GM18867 (cell line): ENCODE measurements around the gene USP5.
"Not testable (repeated sequence)": the region's sequence is repeated elsewhere in the genome, so short reads cannot be mapped to it uniquely, and the experiment has no call there.

Experiments used
- ATAC-seq: cut with Tn5 transposase; IDR thresholded peaks from one replicate; pipeline ENCODE4 v1.9.1; 2021; ENCODE audit warnings: mild to moderate bottlenecking, moderate library complexity; ENCODE audit not compliant: unreplicated experiment

The USP5 gene

DNA sequence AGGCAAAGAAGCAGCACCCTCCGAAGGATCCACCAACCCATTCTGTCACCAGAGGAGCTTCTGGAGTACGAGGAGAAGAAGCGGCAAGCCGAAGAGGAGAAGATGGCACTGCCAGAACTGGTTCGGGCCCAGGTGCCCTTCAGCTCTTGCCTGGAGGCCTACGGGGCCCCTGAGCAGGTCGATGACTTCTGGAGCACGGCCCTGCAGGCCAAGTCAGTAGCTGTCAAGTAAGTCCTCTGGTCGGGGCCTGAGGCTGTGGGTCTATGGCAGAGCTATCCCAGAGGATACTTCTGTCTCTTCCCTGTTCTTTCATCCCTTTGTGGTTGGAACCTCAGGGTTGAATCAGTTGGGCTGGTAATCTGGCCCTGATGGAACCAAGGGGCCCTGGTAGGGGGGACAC lies 9.4 kb downstream of the USP5 start:
- ATAC-seq = no peak

DNA sequence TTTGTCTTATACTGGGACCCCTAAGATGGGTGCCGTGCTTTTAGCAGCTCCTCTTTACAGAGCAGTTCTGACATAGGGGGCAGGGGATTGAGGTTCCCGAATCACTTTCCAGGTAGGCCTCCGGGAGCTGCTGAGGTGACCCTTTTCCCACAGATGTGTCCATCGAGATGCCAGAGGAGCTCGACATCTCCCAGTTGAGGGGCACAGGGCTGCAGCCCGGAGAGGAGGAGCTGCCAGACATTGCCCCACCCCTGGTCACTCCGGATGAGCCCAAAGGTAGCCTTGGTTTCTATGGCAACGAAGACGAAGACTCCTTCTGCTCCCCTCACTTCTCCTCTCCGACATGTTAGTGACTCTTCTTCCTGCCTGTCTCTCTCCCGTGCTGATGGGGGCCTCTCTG lies 11.1 kb downstream of the USP5 start:
- ATAC-seq = no peak

GRCh38 chr12:6863586-6864321 lies 11.8 kb downstream of the USP5 start:
- no peak for ATAC-seq

GRCh38 chr12:6865307-6865706 lies 13.4 kb downstream of the USP5 start:
- not testable (repeated sequence) for ATAC-seq

DNA sequence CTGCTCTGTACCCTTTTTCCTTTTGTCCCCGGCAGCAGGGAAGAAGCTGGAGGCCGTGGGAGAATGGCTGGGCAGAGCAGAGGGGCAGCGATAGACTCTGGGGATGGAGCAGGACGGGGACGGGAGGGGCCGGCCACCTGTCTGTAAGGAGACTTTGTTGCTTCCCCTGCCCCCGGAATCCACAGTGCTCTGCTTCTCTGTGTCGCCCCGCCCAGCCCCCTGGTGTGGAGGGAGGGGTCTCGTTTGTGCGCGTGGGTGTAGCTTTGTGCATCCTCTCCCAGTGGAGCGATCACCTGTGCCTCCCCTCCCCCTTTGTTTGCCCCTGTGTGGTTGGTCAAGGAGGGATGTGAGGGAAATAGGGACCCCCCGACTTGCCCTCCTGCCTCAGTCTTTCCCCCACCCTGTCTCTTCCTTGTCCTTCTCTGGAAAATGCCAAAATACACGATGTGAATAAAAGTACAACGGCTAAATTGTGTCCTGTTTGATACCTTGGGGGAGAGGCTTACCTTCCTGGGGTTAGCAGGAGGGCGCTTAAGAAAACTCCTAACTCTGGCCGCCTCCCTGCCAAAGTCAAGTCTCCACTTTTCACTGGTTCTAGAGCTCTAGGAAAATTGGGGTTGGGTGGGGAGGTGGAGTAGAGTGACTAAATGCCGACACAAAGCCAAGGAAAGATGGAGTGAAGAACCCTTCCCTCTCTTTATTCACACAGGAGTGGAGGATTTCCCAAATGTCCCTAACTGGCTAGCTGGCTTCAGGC lies 14.4 kb downstream of the USP5 start:
- ATAC-seq = no peak

DNA sequence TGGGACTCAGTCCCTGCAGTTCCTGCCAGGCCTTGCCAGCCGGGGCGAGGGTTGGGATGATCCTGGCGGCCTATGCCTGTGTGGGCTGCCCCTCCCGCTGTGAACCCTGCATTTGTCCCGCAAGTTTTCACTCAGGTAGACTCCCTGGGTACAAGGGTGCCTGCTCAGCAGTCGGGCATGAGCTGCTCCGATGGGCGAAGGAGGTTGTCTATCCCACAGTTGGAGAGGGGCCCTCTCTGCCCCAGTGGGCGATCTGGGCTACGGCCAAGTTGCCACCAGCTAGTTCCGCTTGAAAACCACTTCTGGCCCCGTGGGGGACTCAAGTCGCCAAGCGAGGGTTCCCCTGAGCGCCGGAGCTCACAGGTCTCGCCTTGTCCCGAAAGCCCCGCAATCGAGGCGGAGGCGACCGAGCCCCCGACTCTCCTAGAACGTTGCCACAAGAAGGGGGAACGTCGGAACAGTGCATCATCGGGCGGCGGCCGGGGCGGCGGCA lies 15.0 kb downstream of the USP5 start:
- ATAC-seq = peak; percentile 8

DNA sequence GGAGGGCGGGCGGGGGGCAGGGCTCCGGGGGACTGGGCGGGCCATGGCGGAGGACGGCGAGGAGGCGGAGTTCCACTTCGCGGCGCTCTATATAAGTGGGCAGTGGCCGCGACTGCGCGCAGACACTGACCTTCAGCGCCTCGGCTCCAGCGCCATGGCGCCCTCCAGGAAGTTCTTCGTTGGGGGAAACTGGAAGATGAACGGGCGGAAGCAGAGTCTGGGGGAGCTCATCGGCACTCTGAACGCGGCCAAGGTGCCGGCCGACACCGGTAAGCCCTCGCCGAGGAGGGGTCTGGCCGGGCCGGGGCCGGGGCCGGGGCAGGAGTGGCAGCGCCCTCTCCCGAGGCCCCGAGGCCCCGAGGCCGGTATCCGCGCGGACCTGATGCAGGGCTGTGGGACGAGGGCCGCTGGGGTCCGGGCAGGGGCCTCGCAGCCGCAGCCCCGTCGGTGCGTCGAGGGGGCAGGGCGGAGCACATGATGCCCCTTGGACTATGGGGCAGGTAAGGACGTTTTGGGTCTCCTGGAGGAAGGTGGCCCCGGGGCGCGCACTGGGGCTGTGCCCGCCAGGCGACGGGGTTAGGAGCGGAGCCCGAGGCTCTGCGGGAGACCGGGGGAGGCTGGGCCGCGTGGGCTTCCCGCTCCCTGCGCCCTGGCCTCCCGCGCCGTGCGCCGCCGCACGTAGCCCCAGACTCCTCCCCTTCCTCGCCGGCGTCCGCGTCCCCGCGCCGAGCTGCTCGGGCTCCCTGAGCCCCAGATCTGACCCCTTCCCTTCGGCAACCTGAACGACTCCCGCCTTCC lies 15.7 kb downstream of the USP5 start, which contains the start of gene TPI1:
TPI1 (plus strand) TSS at position 119 of the 798 bp plus-strand sequence; CDS start at position 155, 36 bp downstream.
- ATAC-seq = peak; percentile 60

DNA sequence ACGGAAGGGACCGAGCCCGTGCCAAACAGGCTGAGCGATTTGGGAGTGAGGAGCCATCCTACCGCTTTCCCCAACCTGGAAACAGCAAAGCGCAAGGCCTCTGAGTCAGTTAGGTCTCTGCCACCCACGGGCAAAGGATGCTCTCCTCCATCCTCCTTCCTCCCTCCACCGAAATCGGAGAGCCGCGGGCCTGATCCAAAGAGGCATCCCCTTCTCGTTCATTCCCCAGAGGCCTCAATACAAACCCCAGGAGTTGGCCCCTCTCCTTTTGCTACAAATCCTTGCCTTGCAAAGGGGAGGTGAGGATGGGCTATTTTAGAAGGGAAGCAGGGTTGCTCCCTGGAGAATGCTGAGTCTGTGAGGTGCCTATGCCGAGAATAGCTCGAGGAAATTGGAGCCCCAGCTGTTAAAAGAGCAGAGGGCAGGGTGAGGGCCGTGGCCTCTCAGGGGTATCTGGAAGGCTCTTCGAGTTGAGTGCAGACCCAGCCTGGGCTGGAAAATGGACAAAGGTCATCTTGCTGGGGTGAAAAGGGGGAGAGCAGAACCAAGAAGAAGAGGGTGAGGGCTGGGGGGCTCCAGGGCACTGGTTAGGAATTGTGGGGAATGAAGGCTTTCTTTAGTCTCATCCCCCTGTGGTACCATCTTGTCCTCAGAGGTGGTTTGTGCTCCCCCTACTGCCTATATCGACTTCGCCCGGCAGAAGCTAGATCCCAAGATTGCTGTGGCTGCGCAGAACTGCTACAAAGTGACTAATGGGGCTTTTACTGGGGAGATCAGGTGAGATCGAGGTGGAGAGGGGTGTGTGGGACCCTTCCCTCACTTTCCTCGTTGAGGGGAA lies 16.5 kb downstream of the USP5 start:
- no peak for ATAC-seq

DNA sequence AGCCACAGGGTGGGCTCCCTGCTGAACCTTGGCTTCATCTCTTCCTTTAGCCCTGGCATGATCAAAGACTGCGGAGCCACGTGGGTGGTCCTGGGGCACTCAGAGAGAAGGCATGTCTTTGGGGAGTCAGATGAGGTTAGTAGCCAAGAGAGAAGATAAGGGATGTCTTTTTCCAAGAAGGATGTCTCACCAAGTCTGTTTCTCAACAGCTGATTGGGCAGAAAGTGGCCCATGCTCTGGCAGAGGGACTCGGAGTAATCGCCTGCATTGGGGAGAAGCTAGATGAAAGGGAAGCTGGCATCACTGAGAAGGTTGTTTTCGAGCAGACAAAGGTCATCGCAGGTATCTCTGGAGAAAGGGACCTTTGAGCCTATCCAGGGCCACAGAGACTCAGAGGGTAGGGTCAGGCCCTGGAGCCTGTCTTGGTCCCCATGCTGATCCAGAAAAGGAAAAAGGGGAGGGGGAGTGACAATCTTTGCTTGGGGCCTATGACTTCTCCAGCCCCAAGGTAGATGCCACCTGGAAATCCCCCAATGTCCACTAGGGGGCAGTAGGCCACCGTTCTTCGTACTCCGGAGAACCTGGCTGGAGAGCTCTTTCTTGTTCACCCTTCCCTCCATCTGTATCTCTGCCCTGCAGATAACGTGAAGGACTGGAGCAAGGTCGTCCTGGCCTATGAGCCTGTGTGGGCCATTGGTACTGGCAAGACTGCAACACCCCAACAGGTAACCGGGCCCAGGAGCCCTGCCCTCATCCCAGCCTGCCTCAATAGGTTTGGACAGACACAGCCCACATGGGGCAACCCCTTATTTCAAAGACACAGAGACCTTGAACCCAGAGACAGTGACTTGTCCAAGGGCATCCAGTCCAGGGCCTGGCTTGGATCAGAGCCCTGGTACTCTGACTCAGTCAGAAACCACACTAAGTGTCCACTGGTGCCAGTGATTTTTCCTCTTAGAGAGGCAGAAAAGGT lies 17.4 kb downstream of the USP5 start:
- ATAC-seq = no peak

DNA sequence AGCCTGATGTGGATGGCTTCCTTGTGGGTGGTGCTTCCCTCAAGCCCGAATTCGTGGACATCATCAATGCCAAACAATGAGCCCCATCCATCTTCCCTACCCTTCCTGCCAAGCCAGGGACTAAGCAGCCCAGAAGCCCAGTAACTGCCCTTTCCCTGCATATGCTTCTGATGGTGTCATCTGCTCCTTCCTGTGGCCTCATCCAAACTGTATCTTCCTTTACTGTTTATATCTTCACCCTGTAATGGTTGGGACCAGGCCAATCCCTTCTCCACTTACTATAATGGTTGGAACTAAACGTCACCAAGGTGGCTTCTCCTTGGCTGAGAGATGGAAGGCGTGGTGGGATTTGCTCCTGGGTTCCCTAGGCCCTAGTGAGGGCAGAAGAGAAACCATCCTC lies 18.4 kb downstream of the USP5 start:
- ATAC-seq = not testable (repeated sequence)

DNA sequence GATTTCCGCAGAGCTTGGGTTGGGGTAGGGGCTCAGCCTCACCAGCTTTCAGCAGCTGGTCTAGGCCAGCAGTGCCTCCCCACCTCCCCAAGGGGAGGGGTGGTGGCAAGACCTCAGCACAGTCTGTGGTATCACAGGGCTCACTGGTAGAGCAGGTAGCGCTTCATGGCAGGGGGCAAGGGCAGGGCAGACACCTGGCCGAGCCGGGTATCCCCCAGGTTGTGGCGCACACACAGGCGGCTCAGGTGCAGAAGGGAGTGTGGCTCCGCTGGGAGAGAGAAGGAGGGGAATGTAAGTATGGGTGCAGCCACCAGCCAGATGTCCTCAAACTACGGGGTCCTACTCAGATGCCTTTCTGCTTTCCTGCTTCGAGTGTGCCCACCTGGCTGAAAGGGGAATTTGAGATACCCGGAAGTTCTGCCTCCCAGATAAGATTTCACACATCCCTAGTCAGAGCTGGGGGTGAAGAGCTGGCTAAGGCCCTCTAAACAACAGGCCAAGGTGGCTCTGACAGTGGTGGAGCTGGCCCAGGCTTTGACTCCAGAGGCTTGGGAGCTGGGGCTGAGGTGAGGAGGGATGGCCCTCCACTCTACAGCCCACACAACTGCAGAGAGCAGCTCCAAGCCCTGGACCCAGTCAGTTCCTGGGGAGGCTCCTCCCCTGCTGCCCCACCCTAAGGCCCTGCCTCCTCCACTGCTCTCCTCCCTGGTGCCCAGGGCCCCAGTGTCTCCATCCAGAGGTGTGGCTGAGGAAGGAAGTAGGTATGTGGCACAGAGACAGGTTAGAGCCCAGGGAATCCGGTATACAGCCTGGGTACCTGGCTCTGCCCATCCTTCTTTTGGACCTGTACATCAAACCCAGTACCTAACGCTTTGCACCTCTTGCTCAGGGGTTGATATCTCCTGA lies 19.4 kb downstream of the USP5 start:
- no peak for ATAC-seq

DNA sequence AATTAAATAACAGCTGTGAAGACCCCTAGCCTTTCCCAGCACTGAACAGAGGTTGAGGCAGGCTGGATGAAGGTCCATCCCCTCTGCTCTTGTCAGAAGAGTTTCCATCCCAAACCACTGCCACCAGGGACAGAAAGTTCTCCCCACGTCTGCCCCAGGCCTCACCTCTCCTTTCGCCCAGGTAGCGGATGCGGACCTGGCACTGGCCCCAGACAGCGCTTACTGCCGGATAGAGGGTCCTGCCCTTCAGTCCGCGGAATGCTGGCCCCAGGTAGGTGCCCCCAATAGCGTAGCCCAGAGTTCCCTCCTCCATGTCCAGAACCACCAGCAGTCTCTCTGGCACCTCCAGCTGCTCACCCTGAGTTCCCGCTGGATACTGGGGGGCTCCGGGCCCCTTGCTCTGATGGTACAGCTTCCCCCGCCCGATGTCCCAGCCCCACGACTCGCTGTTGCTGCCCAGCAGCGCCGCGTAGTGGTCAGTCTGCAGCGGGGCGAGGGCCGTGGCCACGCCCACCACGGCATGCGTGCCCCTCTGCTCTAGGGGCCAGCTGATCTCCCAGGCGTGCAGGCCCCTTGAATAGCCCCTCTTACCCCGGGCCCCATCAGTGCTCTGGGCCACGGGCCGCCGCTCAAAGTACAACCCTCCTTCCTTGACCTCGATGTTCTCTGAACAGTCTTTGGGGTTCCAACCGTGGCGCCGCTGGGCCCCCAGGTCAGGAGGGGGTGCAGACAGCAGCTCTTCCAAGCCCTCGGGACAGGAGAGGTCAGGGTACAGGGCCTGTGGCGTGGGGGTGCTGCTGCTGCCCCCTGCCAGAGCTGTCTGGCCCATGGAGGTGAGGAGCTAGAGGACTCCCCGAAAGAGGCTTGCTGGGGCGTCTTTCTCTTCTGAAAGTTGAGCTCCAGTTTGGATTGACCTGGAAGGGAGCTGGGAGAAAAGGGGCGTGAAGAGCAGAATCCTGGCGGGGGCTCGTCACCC lies 20.4 kb downstream of the USP5 start:
- ATAC-seq = peak; percentile 25

DNA sequence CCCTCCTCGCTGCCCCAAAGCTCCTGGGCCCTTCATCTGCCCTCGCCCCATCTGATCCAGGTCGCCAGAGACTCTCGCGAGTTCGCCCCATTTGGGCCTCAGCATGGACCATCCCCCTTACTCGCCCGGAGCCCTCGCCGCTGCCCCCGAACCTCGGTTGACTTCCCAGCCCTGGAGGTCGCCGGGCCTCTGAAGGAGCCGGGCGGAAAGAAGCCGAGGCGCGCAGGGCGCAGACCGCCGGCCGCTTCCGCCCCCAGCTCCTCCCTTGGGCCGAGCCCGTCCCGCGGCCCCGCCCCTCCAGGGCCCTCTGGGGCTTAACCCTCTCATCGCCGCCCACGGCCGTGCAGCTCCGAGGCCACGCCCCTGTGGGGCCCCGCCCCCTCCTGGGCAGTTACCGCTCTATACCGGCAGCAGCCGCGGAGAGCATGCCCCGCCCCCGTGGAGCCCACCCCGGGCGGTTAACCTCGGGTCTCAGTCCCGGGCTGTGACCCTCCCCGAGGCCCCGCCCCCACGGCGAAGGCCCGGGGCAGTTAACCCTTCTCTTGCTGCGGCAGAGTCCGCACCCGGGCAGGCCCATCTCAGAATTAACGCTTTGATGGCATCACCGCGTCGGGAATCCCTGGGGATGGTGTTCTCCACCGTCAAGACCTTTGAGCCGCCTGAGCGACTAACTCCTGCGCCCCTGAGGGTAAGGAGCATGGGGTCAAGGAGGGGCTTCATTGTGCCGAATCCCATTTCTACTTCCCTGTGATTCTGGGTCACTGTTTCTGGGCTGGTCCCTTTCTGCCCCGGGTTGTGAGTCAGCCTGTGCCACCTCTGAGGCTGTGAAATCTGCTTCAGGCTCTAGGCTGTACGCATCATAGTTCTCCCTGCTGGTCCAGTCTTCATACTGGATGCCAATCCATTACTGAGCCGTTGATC lies 21.4 kb downstream of the USP5 start, which contains the start of gene SPSB2:
SPSB2 (minus strand) TSS at position 210 of the 921 bp plus-strand sequence. CDS start 402 bp downstream, outside the sequence.
- ATAC-seq = peak; percentile 71

GRCh38 chr12:6874015-6874368 lies 22.0 kb downstream of the USP5 start:
- not testable (repeated sequence) for ATAC-seq

DNA sequence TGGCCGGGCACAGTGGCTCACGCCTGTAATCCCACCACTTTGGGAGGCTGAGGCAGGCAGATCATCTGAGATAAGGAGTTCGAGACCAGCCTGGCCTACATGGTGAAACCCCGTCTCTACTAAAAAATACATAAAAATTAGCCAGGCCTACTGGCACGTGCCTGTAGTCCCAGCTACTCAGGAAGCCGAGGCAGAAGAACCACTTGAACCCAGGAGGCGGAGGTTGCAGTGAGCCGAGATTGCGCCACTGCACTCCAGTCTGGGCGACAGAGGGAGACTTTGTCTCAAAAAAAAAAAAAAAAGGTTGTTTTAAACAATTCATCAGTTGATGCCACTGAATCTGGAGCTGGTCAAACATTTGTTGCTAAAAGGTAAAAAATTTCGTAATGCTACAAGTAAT lies 27.9 kb downstream of the USP5 start:
- not testable (repeated sequence) for ATAC-seq

DNA sequence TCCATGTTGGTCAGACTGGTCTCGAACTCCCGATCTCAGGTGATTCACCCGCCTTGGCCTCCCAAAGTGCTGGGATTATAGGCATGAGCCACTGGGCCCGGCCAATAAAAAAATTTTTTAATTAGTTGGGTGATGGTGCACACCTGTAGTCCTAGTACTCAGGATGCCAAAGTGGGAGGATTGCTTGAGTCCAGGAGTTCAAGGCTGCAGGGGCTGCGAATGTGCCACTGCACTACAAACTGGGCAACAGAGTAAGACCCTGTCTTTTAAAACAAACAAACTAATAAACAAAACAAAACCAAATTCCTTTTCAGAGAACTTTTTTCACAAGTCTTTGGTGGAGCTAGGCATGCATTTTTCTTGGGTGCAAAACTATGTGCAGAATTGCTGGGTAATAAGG lies 31.3 kb downstream of the USP5 start:
- no peak for ATAC-seq
